ENCODE measurements around the gene DCDC2.
"Not testable (repeated sequence)": the region's sequence is repeated elsewhere in the genome, so short reads cannot be mapped to it uniquely, and the experiment has no call there.

DCDC2 gene

GRCh38 chr6:24357336-24358218 lies at the start of gene DCDC2:
TSS of gene DCDC2 (minus strand) at chr6:24358059. CDS start at chr6:24357750, 309 bp downstream.
- DNase-seq (ENCODE audit: low spot score): peak; percentile 91

- no peak for DNase-seq (ENCODE audit: low spot score)
These were observed 47.4 kb upstream of the DCDC2 start for GRCh38 chr6:24405262-24405661.

GRCh38 chr6:24403501-24403824 lies 45.6 kb upstream of the DCDC2 start:
- no peak for DNase-seq (ENCODE audit: low spot score)

GRCh38 chr6:24402697-24403500 lies 45.0 kb upstream of the DCDC2 start, which contains the start of gene MRS2:
TSS of gene MRS2 (plus strand) at chr6:24402936. CDS start at chr6:24403047, 111 bp downstream.
- DNase-seq (ENCODE audit: low spot score): peak; percentile 93

GRCh38 chr6:24401458-24401857 lies 43.6 kb upstream of the DCDC2 start:
- no peak for DNase-seq (ENCODE audit: low spot score)

- DNase-seq (ENCODE audit: low spot score): not testable (repeated sequence)
These were observed 42.5 kb upstream of the DCDC2 start for GRCh38 chr6:24400045-24401039.

GRCh38 chr6:24397631-24398030 lies 39.8 kb upstream of the DCDC2 start:
- DNase-seq (ENCODE audit: low spot score): no peak

- DNase-seq (ENCODE audit: low spot score): no peak
These were observed 39.0 kb upstream of the DCDC2 start for GRCh38 chr6:24396824-24397223.

GRCh38 chr6:24394780-24395437 lies 37.0 kb upstream of the DCDC2 start:
- no peak for DNase-seq (ENCODE audit: low spot score)

- DNase-seq (ENCODE audit: low spot score): no peak
These were observed 36.4 kb upstream of the DCDC2 start for GRCh38 chr6:24394061-24394779.

- DNase-seq (ENCODE audit: low spot score): no peak
These were observed 34.0 kb upstream of the DCDC2 start for GRCh38 chr6:24391756-24392405.

GRCh38 chr6:24391208-24391607 lies 33.3 kb upstream of the DCDC2 start:
- DNase-seq (ENCODE audit: low spot score): no peak

GRCh38 chr6:24387818-24388217 lies 30.0 kb upstream of the DCDC2 start:
- no peak for DNase-seq (ENCODE audit: low spot score)

GRCh38 chr6:24385536-24386269 lies 27.8 kb upstream of the DCDC2 start:
- no peak for DNase-seq (ENCODE audit: low spot score)

- DNase-seq (ENCODE audit: low spot score): not testable (repeated sequence)
These were observed 26.7 kb upstream of the DCDC2 start for GRCh38 chr6:24384369-24385130.

GRCh38 chr6:24382891-24383494 lies 25.1 kb upstream of the DCDC2 start:
- DNase-seq (ENCODE audit: low spot score): not testable (repeated sequence)

- no peak for DNase-seq (ENCODE audit: low spot score)
These were observed 24.3 kb upstream of the DCDC2 start for GRCh38 chr6:24382220-24382540.

GRCh38 chr6:24381476-24382219 lies 23.8 kb upstream of the DCDC2 start:
- DNase-seq (ENCODE audit: low spot score): no peak

Data from SW480 (cell line).